ENCODE measurements around the gene SEC24B.

The SEC24B gene

GRCh38 chr4:109424093-109424841 lies 9.3 kb upstream of the SEC24B start:
- H3K4me3 ChIP-seq (ENCODE audit: low read depth, low read length): no peak overlapping the region
- no peak for DNase-seq (ENCODE audit: low read depth, low spot score)
- no peak for TF ChIP-seq CTCF (IDR thresholded peaks at IDR 0.05; ENCODE audit: insufficient read depth, low read length, missing control alignments)
- ChIA-PET POLR2A (no interaction called here), CTCF (interaction anchor here (0.6 to 11.9 kb wide), 7 partner anchors 9 to 555 kb away, joined by 3 to 146 read pairs (median 16); partner anchors contain the start of genes RRH and SEC24B)

DNA sequence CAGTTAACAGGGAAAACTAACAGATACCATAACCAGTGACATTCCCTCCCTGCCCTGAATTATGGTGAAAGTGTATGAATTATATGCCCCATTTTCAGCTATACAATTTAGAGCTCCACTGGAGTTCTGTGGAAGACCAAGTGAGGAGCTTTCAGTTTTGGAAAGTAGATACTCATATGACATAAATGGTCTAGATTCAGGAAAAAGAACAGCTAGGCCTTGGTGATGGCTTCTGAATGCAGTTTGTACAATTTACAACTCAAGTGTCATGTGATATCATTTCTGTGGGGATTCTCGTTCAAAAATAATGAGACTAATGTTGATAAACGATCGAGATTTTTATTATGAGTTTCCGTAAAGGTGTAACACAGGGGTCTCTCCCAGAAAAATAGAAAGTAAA lies 8.2 kb upstream of the SEC24B start:
- no peak for DNase-seq (ENCODE audit: low read depth, low spot score)
- H3K4me3 ChIP-seq (ENCODE audit: low read depth, low read length): no peak overlapping the region
- no peak for TF ChIP-seq CTCF (IDR thresholded peaks at IDR 0.05; ENCODE audit: insufficient read depth, low read length, missing control alignments)
- CTCF ChIA-PET: interaction anchor here (0.8 to 11.9 kb wide), 13 partner anchors 8 to 1085 kb away, joined by 3 to 146 read pairs (median 5); partner anchors contain the start of genes CASP6, CFI, RRH and SEC24B
- POLR2A ChIA-PET: no interaction called here

GRCh38 chr4:109429545-109429944 lies 4.1 kb upstream of the SEC24B start:
- TF ChIP-seq CTCF (IDR thresholded peaks at IDR 0.05; ENCODE audit: insufficient read depth, low read length, missing control alignments): no peak
- CTCF ChIA-PET: interaction anchor here (0.9 to 11.9 kb wide), 3 partner anchors 10 to 550 kb away, joined by 3 to 146 read pairs (median 35); partner anchors contain the start of gene CFI
- no peak for DNase-seq (ENCODE audit: low read depth, low spot score)
- no peak overlapping the region for H3K4me3 ChIP-seq (ENCODE audit: low read depth, low read length)
- POLR2A ChIA-PET: no interaction called here

GRCh38 chr4:109432203-109432602 lies 1.4 kb upstream of the SEC24B start:
- H3K4me3 ChIP-seq (ENCODE audit: low read depth, low read length): peak overlapping the region; percentile 79
- TF ChIP-seq CTCF (IDR thresholded peaks at IDR 0.05; ENCODE audit: insufficient read depth, low read length, missing control alignments): no peak
- POLR2A ChIA-PET: interaction anchor here (0.9 kb wide), 1 partner anchor 12 kb away, joined by 3 read pairs; no protein-coding TSS in a partner anchor
- no peak for DNase-seq (ENCODE audit: low read depth, low spot score)
- CTCF ChIA-PET: interaction anchor here (1.2 to 4.8 kb wide), 17 partner anchors 8 to 548 kb away, joined by 3 to 52 read pairs (median 7); partner anchors contain the start of gene GAR1

GRCh38 chr4:109432696-109433095 lies 919 bp upstream of the SEC24B start:
- TF ChIP-seq CTCF (IDR thresholded peaks at IDR 0.05; ENCODE audit: insufficient read depth, low read length, missing control alignments): no peak
- peak; percentile 77 for DNase-seq (ENCODE audit: low read depth, low spot score)
- ChIA-PET POLR2A (interaction anchor here (0.8 kb wide), 1 partner anchor 116 kb away, joined by 3 read pairs; no protein-coding TSS in a partner anchor), CTCF (interaction anchor here (0.6 to 4.8 kb wide), 40 partner anchors 8 to 1767 kb away, joined by 3 to 52 read pairs (median 4); partner anchors contain the start of genes CFI, GAR1 and PLA2G12A)
- H3K4me3 ChIP-seq (ENCODE audit: low read depth, low read length): peak overlapping the region; percentile 79

All from AG04449 (cell line).